GM23338 (cell line): Measurements from ENCODE around the gene ADAM15. TPM values are rescaled to one million over a fixed set of nuclear protein-coding genes. Genes with fewer than 3 reads are reported as not detected.

Source experiments
- ATAC-seq: fragments of 200-7000 bp; cut with Tn5 transposase; 3 replicates; pipeline ENCODE4 v1.9.1; 2020
- DNase-seq: peaks from one replicate; pipeline ENCODE4 v3.0.0-alpha.2; 2015; ENCODE audit warnings: low spot score
- H2AFZ ChIP-seq: fragments of 200-600 bp; sonication (generic); 2 replicates; pipeline ENCODE4 v1.8.0; 2016; ENCODE audit warnings: antibody characterized with exemption, mild to moderate bottlenecking, moderate library complexity
- H3F3A ChIP-seq: fragments of 200-600 bp; sonication (generic); replicated peaks from 2 replicates; pipeline ENCODE4 v1.8.0; 2017; ENCODE audit warnings: antibody characterized with exemption, mixed run types, low read depth
- H3K27ac ChIP-seq: fragments of 200-600 bp; sonication (generic); 2 replicates; pipeline ENCODE4 v1.6.1; 2016; ENCODE audit warnings: low read depth
- H3K27me3 ChIP-seq: fragments of 200-600 bp; sonication (generic); 2 replicates; pipeline ENCODE4 v1.8.0; 2016; ENCODE audit warnings: mild to moderate bottlenecking, mixed run types, moderate library complexity; ENCODE audit not compliant: insufficient read depth
- H3K36me3 ChIP-seq: fragments of 200-600 bp; sonication (generic); 2 replicates; pipeline ENCODE4 v1.8.0; 2016; ENCODE audit warnings: mild to moderate bottlenecking; ENCODE audit not compliant: insufficient read depth
- H3K4me1 ChIP-seq: fragments of 200-600 bp; sonication (generic); 2 replicates; pipeline ENCODE4 v1.8.0; 2016; ENCODE audit warnings: mild to moderate bottlenecking, moderate library complexity; ENCODE audit not compliant: insufficient read depth
- H3K4me2 ChIP-seq: fragments of 200-600 bp; sonication (generic); 2 replicates; pipeline ENCODE4 v1.7.1; 2017; ENCODE audit warnings: mixed run types
- H3K4me3 ChIP-seq: fragments of 200-600 bp; sonication (generic); 2 replicates; pipeline ENCODE4 v1.6.1; 2016; ENCODE audit warnings: mixed run types
- H3K79me2 ChIP-seq: fragments of 200-600 bp; sonication (generic); replicated peaks from 2 replicates; pipeline ENCODE4 v1.8.0; 2017; ENCODE audit warnings: mild to moderate bottlenecking; ENCODE audit not compliant: insufficient read depth
- H3K9me2 ChIP-seq: fragments of 200-600 bp; sonication (generic); 2 replicates; pipeline ENCODE4 v1.8.0; 2017; ENCODE audit not compliant: insufficient read depth
- H4K20me1 ChIP-seq: fragments of 200-600 bp; sonication (generic); replicated peaks from 2 replicates; pipeline ENCODE4 v1.8.0; 2017; ENCODE audit warnings: mild to moderate bottlenecking; ENCODE audit not compliant: insufficient read depth
- H3K27ac Mint-ChIP-seq: 2 replicates; pipeline ENCODE4 v1.8.0; 2020; ENCODE audit warnings: inconsistent platforms, mild to moderate bottlenecking, moderate library complexity, mixed read lengths
- H3K27me3 Mint-ChIP-seq: 3 replicates; pipeline ENCODE4 v1.8.0; 2022; ENCODE audit warnings: low read depth, mild to moderate bottlenecking, moderate library complexity, mixed read lengths, inconsistent platforms; ENCODE audit not compliant: insufficient read depth, poor library complexity
- H3K36me3 Mint-ChIP-seq: 3 replicates; pipeline ENCODE4 v1.8.0; 2021; ENCODE audit warnings: low read depth, mild to moderate bottlenecking, inconsistent platforms, moderate library complexity, mixed read lengths
- H3K4me1 Mint-ChIP-seq: 3 replicates; pipeline ENCODE4 v1.8.0; 2020; ENCODE audit warnings: mild to moderate bottlenecking, inconsistent platforms, mixed read lengths
- H3K4me3 Mint-ChIP-seq: 3 replicates; pipeline ENCODE4 v1.8.0; 2021; ENCODE audit warnings: moderate library complexity, mild to moderate bottlenecking, inconsistent platforms, mixed read lengths
- H3K9me3 Mint-ChIP-seq: 3 replicates; pipeline ENCODE4 v1.8.0; 2020; ENCODE audit warnings: moderate library complexity, mild to moderate bottlenecking, inconsistent platforms, mixed read lengths
- CREB1 ChIP-seq: fragments of 250-450 bp; sonication (Bioruptor Pico); IDR thresholded peaks from 2 replicates; pipeline ENCODE4 v1.5.0; 2020; ENCODE audit warnings: low read depth, mild to moderate bottlenecking, moderate library complexity
- EZH2phosphoT487 ChIP-seq: fragments of 200-600 bp; sonication (generic); IDR thresholded peaks from one replicate; pipeline ENCODE4 v1.8.1; 2018; ENCODE audit warnings: antibody characterized with exemption; ENCODE audit not compliant: unreplicated experiment
- JUNB ChIP-seq: IDR thresholded peaks from one replicate; pipeline ENCODE4 v1.6.1; 2016; ENCODE audit warnings: antibody characterized with exemption; ENCODE audit not compliant: unreplicated experiment
- POLR2AphosphoS5 ChIP-seq: IDR thresholded peaks from 2 replicates; pipeline ENCODE4 v1.6.1; 2016; ENCODE audit warnings: antibody characterized with exemption, low read depth
- STAT1 ChIP-seq: IDR thresholded peaks from one replicate; pipeline ENCODE4 v1.6.1; 2016; ENCODE audit warnings: antibody characterized with exemption; ENCODE audit not compliant: unreplicated experiment
- ZNF114 ChIP-seq: fragments of 250-450 bp; sonication (Bioruptor Pico); IDR thresholded peaks from 2 replicates; pipeline ENCODE4 v1.5.0; 2020; ENCODE audit warnings: mild to moderate bottlenecking, moderate library complexity
- ZNF331 ChIP-seq: fragments of 250-450 bp; sonication (Bioruptor Pico); IDR thresholded peaks from 2 replicates; pipeline ENCODE4 v1.5.0; 2020; ENCODE audit warnings: low read depth, mild to moderate bottlenecking, moderate library complexity
- polyA plus RNA-seq: library from polyadenylated mRNA; unstranded; fragments of >200 nt; fragmentation: Nextera tagmentation; extraction: Ambion mirVana; gene quantifications from 2 replicates; pipeline ENCODE4 v1.2.1, GENCODE V29; 2016
- total RNA-seq: library from RNA; depleted of rRNA; stranded (reverse); fragments of >200 nt; shearing (Covaris generic); gene quantifications from 2 replicates; pipeline ENCODE4 v1.2.3, GENCODE V29; 2014
- TF ChIP-seq, protein P1 (sequence below), 2 experiments: fragments of 200-600 bp in 1 of 2; sonication (generic) in 1 of 2; conservative IDR thresholded peaks; 2 replicates each; pipeline versions ENCODE4 v1.5.1 to v1.6.1; 2016 to 2017; ENCODE audit warnings: antibody characterized with exemption in 2 of 2, low read depth in 2 of 2, mild to moderate bottlenecking in 2 of 2, moderate library complexity in 1 of 2
- TF ChIP-seq, protein P2 (sequence below): IDR thresholded peaks from one replicate; pipeline ENCODE4 v1.6.1; 2018; ENCODE audit warnings: antibody characterized with exemption; ENCODE audit not compliant: unreplicated experiment
- TF ChIP-seq, protein P3 (sequence below): IDR thresholded peaks from 2 replicates; pipeline ENCODE4 v1.6.1; 2016; ENCODE audit warnings: antibody characterized with exemption
- TF ChIP-seq, protein P4 (sequence below): fragments of 250-450 bp; sonication (Bioruptor Pico); IDR thresholded peaks from 2 replicates; pipeline ENCODE4 v1.5.0; 2020; ENCODE audit warnings: mild to moderate bottlenecking, moderate library complexity

Gene ADAM15
- total and polyA plus RNA-seq, 2 experiments from 2014 or later, result 24.2 to 31.1 TPM

DNA sequence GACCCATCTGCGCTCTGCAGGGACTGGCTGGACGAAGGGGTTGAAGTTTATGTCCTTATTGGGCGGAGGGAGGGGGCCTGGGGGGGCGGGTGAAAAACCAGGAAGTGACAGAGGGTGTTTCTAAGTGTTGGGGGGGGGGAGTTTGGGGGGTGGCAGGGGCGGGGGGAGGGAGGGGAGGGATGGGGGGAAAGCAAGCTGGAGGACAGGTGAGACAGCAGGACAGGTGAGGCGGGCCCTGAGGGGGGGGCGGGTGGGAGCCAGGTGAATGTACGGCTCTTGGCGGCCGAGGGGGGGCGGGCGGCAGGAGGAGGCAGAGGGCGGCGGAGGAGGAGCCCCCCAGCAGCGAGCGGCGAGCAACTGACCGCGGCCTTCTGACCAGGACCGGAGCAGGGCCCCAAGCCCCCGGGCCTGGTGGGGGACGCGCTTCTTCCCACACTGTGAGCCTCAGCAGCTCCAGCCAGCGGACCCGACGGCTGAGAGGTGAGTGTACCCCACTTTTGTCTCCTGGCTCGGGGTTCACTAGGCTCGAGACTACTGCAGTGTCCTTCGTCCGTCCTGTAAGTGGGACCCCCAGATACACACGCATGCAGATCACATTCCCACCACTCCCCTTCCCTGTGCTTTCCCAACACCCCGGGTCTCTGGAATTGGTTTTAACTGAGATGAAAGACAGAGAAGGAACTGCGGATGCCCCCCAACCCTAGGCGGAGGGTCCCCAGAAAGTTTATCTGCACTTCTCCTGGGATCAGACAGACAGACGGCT is 48.5 kb upstream of the ADAM15 start, which contains the start of gene ZBTB7B:
Gene ZBTB7B, plus strand, starts transcription at position 339 of the 763 bp plus-strand sequence. CDS start 11,859 bp downstream, outside the sequence.
- no peaks in the 10 kb centered on the region; the same call in 1 of the 2 replicates for H4K20me1 ChIP-seq
- Mint-ChIP-seq H3K9me3 (no peaks in the 10 kb centered on the region), H3K27me3 (peaks cover 21% of the 10 kb centered on the region), H3K4me1 (peaks cover 40% of the 10 kb centered on the region), H3K4me3 (peak within 1 kb of the TSS; percentile 92), H3K36me3 (peaks cover 4% of the 10 kb centered on the region; the same call in 1 of the 3 replicates), H3K27ac (peak within 1 kb of the TSS; percentile 92)
- peak within 1 kb of the TSS; percentile 96 for H3K4me2 ChIP-seq
- DNase-seq (no peak), ATAC-seq (no peak)
- no peaks in the 10 kb centered on the region for H3K9me2 ChIP-seq
- peaks cover 35% of the 10 kb centered on the region for H3K79me2 ChIP-seq
- TF ChIP-seq, protein P1, sequence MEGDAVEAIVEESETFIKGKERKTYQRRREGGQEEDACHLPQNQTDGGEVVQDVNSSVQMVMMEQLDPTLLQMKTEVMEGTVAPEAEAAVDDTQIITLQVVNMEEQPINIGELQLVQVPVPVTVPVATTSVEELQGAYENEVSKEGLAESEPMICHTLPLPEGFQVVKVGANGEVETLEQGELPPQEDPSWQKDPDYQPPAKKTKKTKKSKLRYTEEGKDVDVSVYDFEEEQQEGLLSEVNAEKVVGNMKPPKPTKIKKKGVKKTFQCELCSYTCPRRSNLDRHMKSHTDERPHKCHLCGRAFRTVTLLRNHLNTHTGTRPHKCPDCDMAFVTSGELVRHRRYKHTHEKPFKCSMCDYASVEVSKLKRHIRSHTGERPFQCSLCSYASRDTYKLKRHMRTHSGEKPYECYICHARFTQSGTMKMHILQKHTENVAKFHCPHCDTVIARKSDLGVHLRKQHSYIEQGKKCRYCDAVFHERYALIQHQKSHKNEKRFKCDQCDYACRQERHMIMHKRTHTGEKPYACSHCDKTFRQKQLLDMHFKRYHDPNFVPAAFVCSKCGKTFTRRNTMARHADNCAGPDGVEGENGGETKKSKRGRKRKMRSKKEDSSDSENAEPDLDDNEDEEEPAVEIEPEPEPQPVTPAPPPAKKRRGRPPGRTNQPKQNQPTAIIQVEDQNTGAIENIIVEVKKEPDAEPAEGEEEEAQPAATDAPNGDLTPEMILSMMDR (conservative IDR thresholded peaks at IDR 0.05; ENCODE audit: low read depth in 2 of 2), result no peak
- TF ChIP-seq JUNB (no peak), POLR2AphosphoS5 (no peak), ZNF331 (CRISPR knock-in tag) (no peak), ZNF114 (no peak), STAT1 (no peak), EZH2phosphoT487 (no peak), CREB1 (no peak)
- TF ChIP-seq, protein P2, sequence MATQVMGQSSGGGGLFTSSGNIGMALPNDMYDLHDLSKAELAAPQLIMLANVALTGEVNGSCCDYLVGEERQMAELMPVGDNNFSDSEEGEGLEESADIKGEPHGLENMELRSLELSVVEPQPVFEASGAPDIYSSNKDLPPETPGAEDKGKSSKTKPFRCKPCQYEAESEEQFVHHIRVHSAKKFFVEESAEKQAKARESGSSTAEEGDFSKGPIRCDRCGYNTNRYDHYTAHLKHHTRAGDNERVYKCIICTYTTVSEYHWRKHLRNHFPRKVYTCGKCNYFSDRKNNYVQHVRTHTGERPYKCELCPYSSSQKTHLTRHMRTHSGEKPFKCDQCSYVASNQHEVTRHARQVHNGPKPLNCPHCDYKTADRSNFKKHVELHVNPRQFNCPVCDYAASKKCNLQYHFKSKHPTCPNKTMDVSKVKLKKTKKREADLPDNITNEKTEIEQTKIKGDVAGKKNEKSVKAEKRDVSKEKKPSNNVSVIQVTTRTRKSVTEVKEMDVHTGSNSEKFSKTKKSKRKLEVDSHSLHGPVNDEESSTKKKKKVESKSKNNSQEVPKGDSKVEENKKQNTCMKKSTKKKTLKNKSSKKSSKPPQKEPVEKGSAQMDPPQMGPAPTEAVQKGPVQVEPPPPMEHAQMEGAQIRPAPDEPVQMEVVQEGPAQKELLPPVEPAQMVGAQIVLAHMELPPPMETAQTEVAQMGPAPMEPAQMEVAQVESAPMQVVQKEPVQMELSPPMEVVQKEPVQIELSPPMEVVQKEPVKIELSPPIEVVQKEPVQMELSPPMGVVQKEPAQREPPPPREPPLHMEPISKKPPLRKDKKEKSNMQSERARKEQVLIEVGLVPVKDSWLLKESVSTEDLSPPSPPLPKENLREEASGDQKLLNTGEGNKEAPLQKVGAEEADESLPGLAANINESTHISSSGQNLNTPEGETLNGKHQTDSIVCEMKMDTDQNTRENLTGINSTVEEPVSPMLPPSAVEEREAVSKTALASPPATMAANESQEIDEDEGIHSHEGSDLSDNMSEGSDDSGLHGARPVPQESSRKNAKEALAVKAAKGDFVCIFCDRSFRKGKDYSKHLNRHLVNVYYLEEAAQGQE, result no peak
- TF ChIP-seq, protein P3, sequence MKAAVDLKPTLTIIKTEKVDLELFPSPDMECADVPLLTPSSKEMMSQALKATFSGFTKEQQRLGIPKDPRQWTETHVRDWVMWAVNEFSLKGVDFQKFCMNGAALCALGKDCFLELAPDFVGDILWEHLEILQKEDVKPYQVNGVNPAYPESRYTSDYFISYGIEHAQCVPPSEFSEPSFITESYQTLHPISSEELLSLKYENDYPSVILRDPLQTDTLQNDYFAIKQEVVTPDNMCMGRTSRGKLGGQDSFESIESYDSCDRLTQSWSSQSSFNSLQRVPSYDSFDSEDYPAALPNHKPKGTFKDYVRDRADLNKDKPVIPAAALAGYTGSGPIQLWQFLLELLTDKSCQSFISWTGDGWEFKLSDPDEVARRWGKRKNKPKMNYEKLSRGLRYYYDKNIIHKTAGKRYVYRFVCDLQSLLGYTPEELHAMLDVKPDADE, result no peak
- TF ChIP-seq, protein P4, sequence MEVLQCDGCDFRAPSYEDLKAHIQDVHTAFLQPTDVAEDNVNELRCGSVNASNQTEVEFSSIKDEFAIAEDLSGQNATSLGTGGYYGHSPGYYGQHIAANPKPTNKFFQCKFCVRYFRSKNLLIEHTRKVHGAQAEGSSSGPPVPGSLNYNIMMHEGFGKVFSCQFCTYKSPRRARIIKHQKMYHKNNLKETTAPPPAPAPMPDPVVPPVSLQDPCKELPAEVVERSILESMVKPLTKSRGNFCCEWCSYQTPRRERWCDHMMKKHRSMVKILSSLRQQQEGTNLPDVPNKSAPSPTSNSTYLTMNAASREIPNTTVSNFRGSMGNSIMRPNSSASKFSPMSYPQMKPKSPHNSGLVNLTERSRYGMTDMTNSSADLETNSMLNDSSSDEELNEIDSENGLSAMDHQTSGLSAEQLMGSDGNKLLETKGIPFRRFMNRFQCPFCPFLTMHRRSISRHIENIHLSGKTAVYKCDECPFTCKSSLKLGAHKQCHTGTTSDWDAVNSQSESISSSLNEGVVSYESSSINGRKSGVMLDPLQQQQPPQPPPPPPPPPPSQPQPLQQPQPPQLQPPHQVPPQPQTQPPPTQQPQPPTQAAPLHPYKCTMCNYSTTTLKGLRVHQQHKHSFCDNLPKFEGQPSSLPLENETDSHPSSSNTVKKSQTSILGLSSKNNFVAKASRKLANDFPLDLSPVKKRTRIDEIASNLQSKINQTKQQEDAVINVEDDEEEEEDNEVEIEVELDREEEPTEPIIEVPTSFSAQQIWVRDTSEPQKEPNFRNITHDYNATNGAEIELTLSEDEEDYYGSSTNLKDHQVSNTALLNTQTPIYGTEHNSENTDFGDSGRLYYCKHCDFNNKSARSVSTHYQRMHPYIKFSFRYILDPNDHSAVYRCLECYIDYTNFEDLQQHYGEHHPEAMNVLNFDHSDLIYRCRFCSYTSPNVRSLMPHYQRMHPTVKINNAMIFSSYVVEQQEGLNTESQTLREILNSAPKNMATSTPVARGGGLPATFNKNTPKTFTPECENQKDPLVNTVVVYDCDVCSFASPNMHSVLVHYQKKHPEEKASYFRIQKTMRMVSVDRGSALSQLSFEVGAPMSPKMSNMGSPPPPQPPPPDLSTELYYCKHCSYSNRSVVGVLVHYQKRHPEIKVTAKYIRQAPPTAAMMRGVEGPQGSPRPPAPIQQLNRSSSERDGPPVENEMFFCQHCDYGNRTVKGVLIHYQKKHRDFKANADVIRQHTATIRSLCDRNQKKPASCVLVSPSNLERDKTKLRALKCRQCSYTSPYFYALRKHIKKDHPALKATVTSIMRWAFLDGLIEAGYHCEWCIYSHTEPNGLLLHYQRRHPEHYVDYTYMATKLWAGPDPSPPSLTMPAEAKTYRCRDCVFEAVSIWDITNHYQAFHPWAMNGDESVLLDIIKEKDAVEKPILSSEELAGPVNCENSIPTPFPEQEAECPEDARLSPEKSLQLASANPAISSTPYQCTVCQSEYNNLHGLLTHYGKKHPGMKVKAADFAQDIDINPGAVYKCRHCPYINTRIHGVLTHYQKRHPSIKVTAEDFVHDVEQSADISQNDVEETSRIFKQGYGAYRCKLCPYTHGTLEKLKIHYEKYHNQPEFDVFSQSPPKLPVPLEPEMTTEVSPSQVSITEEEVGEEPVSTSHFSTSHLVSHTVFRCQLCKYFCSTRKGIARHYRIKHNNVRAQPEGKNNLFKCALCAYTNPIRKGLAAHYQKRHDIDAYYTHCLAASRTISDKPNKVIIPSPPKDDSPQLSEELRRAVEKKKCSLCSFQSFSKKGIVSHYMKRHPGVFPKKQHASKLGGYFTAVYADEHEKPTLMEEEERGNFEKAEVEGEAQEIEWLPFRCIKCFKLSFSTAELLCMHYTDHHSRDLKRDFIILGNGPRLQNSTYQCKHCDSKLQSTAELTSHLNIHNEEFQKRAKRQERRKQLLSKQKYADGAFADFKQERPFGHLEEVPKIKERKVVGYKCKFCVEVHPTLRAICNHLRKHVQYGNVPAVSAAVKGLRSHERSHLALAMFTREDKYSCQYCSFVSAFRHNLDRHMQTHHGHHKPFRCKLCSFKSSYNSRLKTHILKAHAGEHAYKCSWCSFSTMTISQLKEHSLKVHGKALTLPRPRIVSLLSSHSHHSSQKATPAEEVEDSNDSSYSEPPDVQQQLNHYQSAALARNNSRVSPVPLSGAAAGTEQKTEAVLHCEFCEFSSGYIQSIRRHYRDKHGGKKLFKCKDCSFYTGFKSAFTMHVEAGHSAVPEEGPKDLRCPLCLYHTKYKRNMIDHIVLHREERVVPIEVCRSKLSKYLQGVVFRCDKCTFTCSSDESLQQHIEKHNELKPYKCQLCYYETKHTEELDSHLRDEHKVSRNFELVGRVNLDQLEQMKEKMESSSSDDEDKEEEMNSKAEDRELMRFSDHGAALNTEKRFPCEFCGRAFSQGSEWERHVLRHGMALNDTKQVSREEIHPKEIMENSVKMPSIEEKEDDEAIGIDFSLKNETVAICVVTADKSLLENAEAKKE (CRISPR knock-in tag), result no peak
- no peaks in the 10 kb centered on the region for H3K36me3 ChIP-seq
- no peak within 1 kb of the TSS for H2AFZ ChIP-seq
- H3K4me3 ChIP-seq, result peak within 1 kb of the TSS; percentile 96
- H3K27ac ChIP-seq, result peak within 1 kb of the TSS; percentile 95
- H3K4me1 ChIP-seq, result peaks cover 18% of the 10 kb centered on the region
- peaks cover 16% of the 10 kb centered on the region for H3F3A ChIP-seq
- no peaks in the 10 kb centered on the region for H3K27me3 ChIP-seq
